C1 segment of cervical spinal cord (tissue), 14 donors: ENCODE results near the gene MYZAP.

Source experiments
- DNase-seq, 14 donors: peaks; one replicate each; lab custom pipeline; 2025; lab: John Stamatoyannopoulos, UW

The MYZAP gene

GRCh38 chr15:57562196-57562769 is 29.4 kb upstream of the MYZAP start:
- DNase-seq: no peak

- no peak for DNase-seq
These were observed 28.3 kb upstream of the MYZAP start for GRCh38 chr15:57563416-57563815.

- no peak for DNase-seq
These were observed 26.4 kb upstream of the MYZAP start for GRCh38 chr15:57565311-57565710.

- no peak for DNase-seq
These were observed 24.9 kb upstream of the MYZAP start for GRCh38 chr15:57566834-57567233.

GRCh38 chr15:57567891-57568290 is 23.8 kb upstream of the MYZAP start:
- no peak for DNase-seq

GRCh38 chr15:57568299-57568698 is 23.4 kb upstream of the MYZAP start:
- no peak for DNase-seq

- DNase-seq: no peak
These were observed 21.4 kb upstream of the MYZAP start for GRCh38 chr15:57570340-57570739.

GRCh38 chr15:57570994-57571393 is 20.7 kb upstream of the MYZAP start:
- DNase-seq: no peak

- DNase-seq: no peak
These were observed 20.0 kb upstream of the MYZAP start for GRCh38 chr15:57571725-57572124.

- no peak for DNase-seq
These were observed 19.2 kb upstream of the MYZAP start for GRCh38 chr15:57572468-57572867.

GRCh38 chr15:57573151-57573550 is 18.6 kb upstream of the MYZAP start:
- no peak for DNase-seq

- no peak for DNase-seq
These were observed 16.3 kb upstream of the MYZAP start for GRCh38 chr15:57575363-57575762.

- DNase-seq: no peak
These were observed 13.3 kb upstream of the MYZAP start for GRCh38 chr15:57578288-57578900.

GRCh38 chr15:57580428-57580827 is 11.3 kb upstream of the MYZAP start:
- no peak for DNase-seq

- no peak for DNase-seq
These were observed 10.8 kb upstream of the MYZAP start for GRCh38 chr15:57580866-57581265.

- DNase-seq: no peak
These were observed 9.6 kb upstream of the MYZAP start for GRCh38 chr15:57582090-57582489.

GRCh38 chr15:57583282-57583681 is 8.4 kb upstream of the MYZAP start:
- DNase-seq: no peak

- DNase-seq: no peak
These were observed 8.0 kb upstream of the MYZAP start for GRCh38 chr15:57583720-57584119.

- no peak for DNase-seq
These were observed 4.9 kb upstream of the MYZAP start for GRCh38 chr15:57586661-57587424.

- no peak for DNase-seq
These were observed 2.4 kb upstream of the MYZAP start for GRCh38 chr15:57589281-57589680.

GRCh38 chr15:57589754-57590153 is 1.9 kb upstream of the MYZAP start:
- DNase-seq: peak in 5 of 14 donors; percentile 2 to 63 (median 14)

- DNase-seq: peak in 2 of 14 donors; percentile 2 to 24
These were observed 375 bp upstream of the MYZAP start for GRCh38 chr15:57591237-57591821.

- DNase-seq: peak in 1 of 14 donors; percentile 52
These were observed 722 bp downstream of the MYZAP start for GRCh38 chr15:57592426-57592825.
